Lower leg skin (tissue), 3 donors: ENCODE measurements around the gene IL12B.

Experiments
- CTCF ChIP-seq, 3 donors: fragments of 450-650 bp; IDR thresholded peaks; one replicate each; pipeline ENCODE4 v1.5.1; 2016; ENCODE audit warnings: antibody characterized with exemption in 3 of 3, mild to moderate bottlenecking in 3 of 3, moderate library complexity in 2 of 3
- POLR2A ChIP-seq, 2 donors: fragments of 450-650 bp; IDR thresholded peaks; one replicate each; pipeline ENCODE4 v1.6.1; 2016 to 2017; ENCODE audit warnings: antibody characterized with exemption in 2 of 2, mild to moderate bottlenecking in 1 of 2, moderate library complexity in 1 of 2

- TF ChIP-seq CTCF (IDR thresholded peaks at IDR 0.05) (no peak), POLR2A (IDR thresholded peaks at IDR 0.05) (no peak)
These were observed 10.5 kb downstream of the IL12B start for GRCh38 chr5:159319832-159320231.
